Measurements from ENCODE around the gene SNRNP25. TPM values are rescaled to one million over a fixed set of nuclear protein-coding genes. Genes with fewer than 3 reads are reported as not detected.
A peak's percentile ranks its signal among the peaks of the same experiment; 100 is the strongest.

SNRNP25 gene
- total and polyA plus RNA-seq, 2 of the 8 experiments (the other 6 are each of a cell fraction or from before 2014, with no cell fraction given) = 53.0 to 58.4 TPM

GRCh38 chr16:58491-59439 is 5.1 kb downstream of the SNRNP25 start:
- DNase-seq (ENCODE audit: low read depth in 1 of 2, low spot score in 2 of 2) = no peak
- POLR2A ChIA-PET (ENCODE audit: partially characterized antibody) = interaction anchor here (1.7 to 2.3 kb wide), 3 partner anchors 10 to 46 kb away, joined by 4 to 14 read pairs (median 5); no protein-coding TSS in a partner anchor
- TF ChIP-seq CREB1 (IDR thresholded peaks at IDR 0.05) (no peak), POLR2A (IDR thresholded peaks at IDR 0.05; ENCODE audit: control extremely low read depth in 1 of 2, low read depth in 2 of 2, low read length in 2 of 2) (peak in 1 of 2 experiments; percentile 26; a peak in 2 of 3 replicates), SIN3A (conservative IDR thresholded peaks at IDR 0.05 in 1 of 2, IDR thresholded peaks at IDR 0.05 in 1 of 2; ENCODE audit: low read depth in 1 of 2, low read length in 2 of 2) (no peak), RNF2 (IDR thresholded peaks at IDR 0.05; ENCODE audit: borderline replicate concordance, low read depth, low read length, missing control alignments, poor library complexity, severe bottlenecking) (no peak)

More at GRCh38 chr16:58491-59439, 5.1 kb downstream of the SNRNP25 start:
- FAIRE-seq = no peak
- Histone ChIP-seq H3K4me1 (replicated peaks in 1 of 4; ENCODE audit: control insufficient read depth in 3 of 4, insufficient read depth in 4 of 4, low read length in 3 of 4) (no peaks in the 10 kb centered on the region), H4K91ac (replicated peaks; ENCODE audit: insufficient read length, low read length) (no peak overlapping the region), H2BK12ac (ENCODE audit: low read depth, low read length) (no peak overlapping the region), H2BK120ac (replicated peaks; ENCODE audit: low read depth, low read length) (no peak overlapping the region), H2BK5ac (ENCODE audit: low read depth, low read length) (no peak overlapping the region), H4K5ac (ENCODE audit: insufficient read length, low read depth, low read length) (no peak overlapping the region), H4K8ac (ENCODE audit: extremely low read depth, insufficient read depth, low read length) (no peak overlapping the region), H3K36me3 (ENCODE audit: control insufficient read depth in 2 of 4, insufficient read depth in 4 of 4, low read length in 3 of 4) (peaks cover 22 to 50% (median 41%) of the 10 kb centered on the region in 4 experiments), H3K56ac (replicated peaks; ENCODE audit: insufficient read length, low read depth, low read length) (no peak overlapping the region), H3K14ac (ENCODE audit: insufficient read length) (no peak overlapping the region), H4K20me1 (replicated peaks in 1 of 2; ENCODE audit: control insufficient read depth in 1 of 2, insufficient read depth in 2 of 2, low read length in 2 of 2) (peaks cover 2 to 12% of the 10 kb centered on the region in 2 experiments), H3K4ac (replicated peaks; ENCODE audit: insufficient read length, low read depth, low read length) (no peak overlapping the region), H3K18ac (ENCODE audit: extremely low read depth, low read length) (no peak overlapping the region), H3K79me2 (ENCODE audit: control insufficient read depth in 1 of 2, insufficient read depth in 2 of 2, low read length in 2 of 2) (no peaks in the 10 kb centered on the region; a peak in 1 of 4 replicates), H2BK20ac (ENCODE audit: low read length) (no peak overlapping the region), H2AFZ (ENCODE audit: low read length) (no peak overlapping the region), H3K4me2 (ENCODE audit: insufficient read depth in 1 of 2, low read depth in 2 of 2, low read length in 2 of 2) (no peak overlapping the region), H3K4me3 (ENCODE audit: extremely low read depth in 1 of 4, insufficient read depth in 2 of 4, low read depth in 3 of 4, low read length in 4 of 4) (no peak overlapping the region), H3K23ac (ENCODE audit: insufficient read length) (no peak overlapping the region), H3K27me3 (replicated peaks in 1 of 4; ENCODE audit: control insufficient read depth in 3 of 4, extremely low read depth in 1 of 4, insufficient read depth in 3 of 4, low read length in 3 of 4) (no peaks in the 10 kb centered on the region), H3K23me2 (ENCODE audit: low read depth, low read length) (peaks cover 3% of the 10 kb centered on the region; the same call in 1 of the 2 replicates), H2BK15ac (ENCODE audit: low read length) (no peak overlapping the region), H3K9ac (replicated peaks in 1 of 4; ENCODE audit: extremely low read depth in 1 of 4, low read depth in 3 of 4, low read length in 3 of 4) (no peak overlapping the region), H3K9me3 (ENCODE audit: insufficient read depth in 2 of 2, low read depth in 1 of 2, low read length in 1 of 2) (no peaks in the 10 kb centered on the region), H3K27ac (ENCODE audit: low read depth, low read length) (no peak overlapping the region), H3K79me1 (ENCODE audit: low read depth, low read length) (no peaks in the 10 kb centered on the region; the same call in 1 of the 2 replicates), H2AK5ac (ENCODE audit: low read depth, low read length) (no peak overlapping the region)
- 92% methylated on average over 28 of the region's 29 CpGs; no CpG with 5 or more reads in 1 of the 2 experiments for WGBS, 2 experiments (ENCODE audit: extremely low coverage in 1 of 2, insufficient coverage in 1 of 2, insufficient read length in 1 of 2, insufficient replicate concordance in 2 of 2, low coverage in 1 of 2, low lambda C conversion rate in 2 of 2, missing lambda C conversion rate in 1 of 2)
- CTCF ChIA-PET (ENCODE audit: partially characterized antibody) = interaction anchor here (0.6 to 21.2 kb wide), 4 partner anchors 7 to 328 kb away, joined by 3 to 856 read pairs (median 4); partner anchors contain the start of gene MPG
